ENCODE results near the gene CADM1.

- TF ChIP-seq REST (IDR thresholded peaks at IDR 0.05; ENCODE audit: insufficient read depth in 1 of 2, low read depth in 2 of 2, low read length in 2 of 2) (no peak), POLR2AphosphoS5 (IDR thresholded peaks at IDR 0.05; ENCODE audit: low read depth, low read length) (no peak), TAF1 (IDR thresholded peaks at IDR 0.05; ENCODE audit: borderline replicate concordance, insufficient read depth, low read length) (no peak)
These were observed 259.5 kb downstream of the CADM1 start for GRCh38 chr11:115244758-115245157.

Data from PFSK-1 (cell line).